Left lung (tissue), 10 donors: ENCODE results near the gene EVA1A. TPM values are rescaled to one million over a fixed set of nuclear protein-coding genes. Genes with fewer than 3 reads are reported as not detected.

Experiments
- ATAC-seq: fragments of 200-7000 bp; cut with Tn5 transposase; one replicate; pipeline ENCODE4 v1.9.1; 2020; ENCODE audit warnings: moderate library complexity
- DNase-seq, 4 donors: peaks; one replicate each; pipeline ENCODE4 v3.0.0-alpha.2; 2013 to 2020
- H3K27ac ChIP-seq, 2 donors: fragments of 200-600 bp; sonication (generic) in 1 of 2; one replicate each; pipeline versions ENCODE4 v1.5.0 to v1.8.0; 2020 to 2021
- H3K27me3 ChIP-seq, 2 donors: fragments of 200-600 bp; sonication (generic) in 1 of 2; one replicate each; pipeline versions ENCODE4 v1.5.0 to v1.8.0; 2020 to 2021
- H3K36me3 ChIP-seq, 2 donors: fragments of 200-600 bp; sonication (generic) in 1 of 2; one replicate each; pipeline versions ENCODE4 v1.5.0 to v1.8.0; 2020 to 2021
- H3K4me1 ChIP-seq, 2 donors: fragments of 200-600 bp; one replicate each; pipeline ENCODE4 v1.8.0; 2021
- H3K4me3 ChIP-seq, 2 donors: fragments of 200-600 bp; sonication (generic) in 1 of 2; one replicate each; pipeline versions ENCODE4 v1.5.0 to v1.8.0; 2020 to 2021; ENCODE audit warnings: mild to moderate bottlenecking in 1 of 2
- H3K9me3 ChIP-seq, 2 donors: fragments of 200-600 bp; sonication (generic) in 1 of 2; one replicate each; pipeline versions ENCODE4 v1.5.0 to v1.8.0; 2020 to 2021
- intact Hi-C, 2 donors: fragments of 100-400 bp; cut with DNase I; formaldehyde crosslinking; loops; one replicate each; pipeline versions ENCODE4 v1.11.2 to v1.14.2; 2022
- polyA plus RNA-seq, 6 donors: library from polyadenylated mRNA; unstranded; fragments of 120-200 nt; gene quantifications; one replicate each; pipeline ENCODE4 v1.2.1, GENCODE V29; 2013; ENCODE audit not compliant: insufficient read length in 6 of 6
- total RNA-seq, 2 donors: library from RNA; stranded (reverse); fragmentation: NEBNext Ultra II Directional; extraction: Animal tissue kit (Norgen Biotek cat#: 25700); gene quantifications; one replicate each; pipeline ENCODE4 v1.2.1, GENCODE V29; 2021
- TF ChIP-seq, protein P1 (sequence below), 2 donors: fragments of 200-600 bp; sonication (generic) in 1 of 2; IDR thresholded peaks; one replicate each; pipeline versions ENCODE4 v1.5.0 to v1.8.0; 2021; ENCODE audit warnings: antibody characterized with exemption in 2 of 2
- donor health status: DM: no; HTN: yes; CAD: no.
- donor health status: DM: no; HTN: no; CAD: no.

The EVA1A gene
- total and polyA plus RNA-seq, 8 donors = 23.2 to 54.7 (median 34.2) TPM

DNA sequence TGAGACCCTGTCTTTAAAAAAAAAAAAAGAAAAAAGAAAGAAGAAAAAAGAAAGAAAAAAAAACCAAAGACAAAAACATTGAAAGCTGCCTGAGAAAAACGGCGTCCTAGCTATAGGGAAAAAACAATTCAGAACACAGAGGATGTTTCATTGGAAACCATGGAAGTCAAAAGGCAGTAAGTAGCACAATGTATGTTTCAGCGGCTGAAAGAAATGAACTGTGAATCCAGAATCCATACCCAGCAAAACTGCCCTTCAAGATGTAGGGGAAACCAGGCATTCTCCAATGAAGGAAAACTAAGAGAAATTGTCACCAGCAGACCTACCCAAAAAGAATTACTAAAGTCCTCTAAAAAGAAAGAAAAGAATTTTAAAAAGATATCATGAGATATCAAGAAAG is 27.6 kb downstream of the EVA1A start:
- Histone ChIP-seq H3K27me3 (no peaks in the 10 kb centered on the region), H3K4me1 (no peaks in the 10 kb centered on the region), H3K27ac (no peak overlapping the region), H3K4me3 (no peak overlapping the region), H3K36me3 (no peaks in the 10 kb centered on the region), H3K9me3 (no peaks in the 10 kb centered on the region)
- intact Hi-C loops = no loop called here
- ATAC-seq = no peak
- TF ChIP-seq, protein P1, sequence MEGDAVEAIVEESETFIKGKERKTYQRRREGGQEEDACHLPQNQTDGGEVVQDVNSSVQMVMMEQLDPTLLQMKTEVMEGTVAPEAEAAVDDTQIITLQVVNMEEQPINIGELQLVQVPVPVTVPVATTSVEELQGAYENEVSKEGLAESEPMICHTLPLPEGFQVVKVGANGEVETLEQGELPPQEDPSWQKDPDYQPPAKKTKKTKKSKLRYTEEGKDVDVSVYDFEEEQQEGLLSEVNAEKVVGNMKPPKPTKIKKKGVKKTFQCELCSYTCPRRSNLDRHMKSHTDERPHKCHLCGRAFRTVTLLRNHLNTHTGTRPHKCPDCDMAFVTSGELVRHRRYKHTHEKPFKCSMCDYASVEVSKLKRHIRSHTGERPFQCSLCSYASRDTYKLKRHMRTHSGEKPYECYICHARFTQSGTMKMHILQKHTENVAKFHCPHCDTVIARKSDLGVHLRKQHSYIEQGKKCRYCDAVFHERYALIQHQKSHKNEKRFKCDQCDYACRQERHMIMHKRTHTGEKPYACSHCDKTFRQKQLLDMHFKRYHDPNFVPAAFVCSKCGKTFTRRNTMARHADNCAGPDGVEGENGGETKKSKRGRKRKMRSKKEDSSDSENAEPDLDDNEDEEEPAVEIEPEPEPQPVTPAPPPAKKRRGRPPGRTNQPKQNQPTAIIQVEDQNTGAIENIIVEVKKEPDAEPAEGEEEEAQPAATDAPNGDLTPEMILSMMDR (IDR thresholded peaks at IDR 0.05) = no peak
- no peak for DNase-seq

DNA sequence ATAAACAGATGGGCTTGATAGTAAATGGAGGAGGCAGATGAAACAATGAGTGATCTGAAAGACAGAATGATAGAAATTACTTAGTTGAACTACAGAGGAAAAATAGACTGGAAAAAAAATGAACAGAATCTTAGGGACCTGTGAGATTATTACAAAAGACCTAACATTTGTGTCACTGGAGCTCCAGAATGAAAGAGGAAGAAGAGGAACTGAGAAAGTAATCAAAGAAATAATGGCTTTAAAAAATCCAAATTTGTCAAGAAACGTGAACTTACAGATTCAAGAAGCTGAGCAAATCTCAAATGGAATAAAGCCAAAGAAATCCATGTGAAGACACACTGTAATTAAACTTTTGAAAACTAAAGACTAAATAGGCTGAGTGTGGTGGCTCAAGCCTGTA is 28.3 kb downstream of the EVA1A start:
- ATAC-seq (no peak), DNase-seq (no peak)
- intact Hi-C loops = no loop called here
- no peaks in the 10 kb centered on the region for H3K36me3 ChIP-seq
- no peaks in the 10 kb centered on the region for H3K9me3 ChIP-seq
- no peaks in the 10 kb centered on the region for H3K4me1 ChIP-seq
- no peak overlapping the region for H3K27ac ChIP-seq
- no peaks in the 10 kb centered on the region for H3K27me3 ChIP-seq
- no peak overlapping the region for H3K4me3 ChIP-seq
- TF ChIP-seq, protein P1 (IDR thresholded peaks at IDR 0.05) = no peak

DNA sequence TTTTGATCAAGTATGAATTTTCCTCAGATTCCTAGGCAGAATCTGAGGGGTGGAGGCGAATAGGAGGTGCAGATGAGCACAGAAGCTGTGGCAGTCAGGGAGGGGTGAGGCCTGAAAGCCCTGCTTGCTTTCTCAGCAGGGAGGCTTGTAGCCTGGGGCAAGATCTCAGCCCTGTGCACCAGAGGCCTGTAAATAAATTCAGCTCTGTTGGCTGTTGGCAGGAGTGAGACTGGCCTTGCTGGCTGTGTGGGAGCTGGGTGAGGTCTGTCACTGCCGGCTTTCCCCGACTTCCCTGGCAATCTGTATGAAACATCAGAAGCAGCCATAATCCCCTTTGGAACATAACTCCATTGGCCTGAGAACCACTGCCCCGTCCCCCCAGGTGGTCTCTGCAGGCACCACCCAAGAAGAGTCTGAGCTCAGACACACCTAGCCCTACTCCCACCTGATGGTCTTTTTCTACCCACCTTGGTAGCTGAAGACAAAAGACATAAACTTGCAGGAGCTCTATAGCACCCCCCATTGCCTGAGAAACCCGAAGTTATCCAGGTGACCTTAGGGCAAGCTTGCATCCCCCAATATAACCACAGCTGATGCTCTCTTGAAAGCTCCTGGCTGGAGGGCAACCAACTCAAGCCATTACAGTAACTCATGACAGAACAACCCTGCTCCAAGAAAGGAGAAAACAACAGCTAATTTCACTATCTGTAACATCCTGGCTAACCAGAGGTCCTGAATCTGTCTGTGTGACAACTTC is 32.3 kb downstream of the EVA1A start:
- H3K4me3 ChIP-seq = no peak overlapping the region
- H3K36me3 ChIP-seq = no peaks in the 10 kb centered on the region
- H3K27me3 ChIP-seq = no peaks in the 10 kb centered on the region
- H3K4me1 ChIP-seq = no peaks in the 10 kb centered on the region
- DNase-seq (no peak), ATAC-seq (no peak)
- no peak overlapping the region for H3K27ac ChIP-seq
- intact Hi-C loops = no loop called here
- TF ChIP-seq, protein P1 (IDR thresholded peaks at IDR 0.05) = no peak
- no peaks in the 10 kb centered on the region for H3K9me3 ChIP-seq

DNA sequence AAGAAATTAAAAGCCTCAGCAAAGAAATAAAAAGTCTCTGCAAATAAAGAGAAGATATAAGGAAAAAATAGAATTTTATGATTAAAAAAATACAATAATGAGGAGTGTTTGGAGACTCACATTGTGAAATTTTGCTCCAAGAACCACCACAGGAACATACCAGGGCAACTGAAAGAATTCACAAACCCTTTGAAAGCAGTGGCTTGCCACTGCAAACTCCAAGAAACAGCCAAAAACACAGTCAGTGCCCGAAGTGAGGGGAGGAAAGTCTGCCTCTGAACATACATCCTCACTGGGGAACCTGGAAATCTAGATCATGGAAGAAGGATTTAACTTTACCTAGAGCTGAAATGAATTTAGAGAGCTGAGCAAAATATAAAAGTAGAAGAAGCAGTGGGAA is 33.1 kb downstream of the EVA1A start:
- Histone ChIP-seq H3K36me3 (no peaks in the 10 kb centered on the region), H3K27ac (no peak overlapping the region), H3K27me3 (no peaks in the 10 kb centered on the region), H3K4me1 (no peaks in the 10 kb centered on the region), H3K9me3 (no peaks in the 10 kb centered on the region), H3K4me3 (no peak overlapping the region)
- TF ChIP-seq, protein P1 (IDR thresholded peaks at IDR 0.05) = no peak
- DNase-seq (no peak), ATAC-seq (no peak)
- intact Hi-C loops = no loop called here

DNA sequence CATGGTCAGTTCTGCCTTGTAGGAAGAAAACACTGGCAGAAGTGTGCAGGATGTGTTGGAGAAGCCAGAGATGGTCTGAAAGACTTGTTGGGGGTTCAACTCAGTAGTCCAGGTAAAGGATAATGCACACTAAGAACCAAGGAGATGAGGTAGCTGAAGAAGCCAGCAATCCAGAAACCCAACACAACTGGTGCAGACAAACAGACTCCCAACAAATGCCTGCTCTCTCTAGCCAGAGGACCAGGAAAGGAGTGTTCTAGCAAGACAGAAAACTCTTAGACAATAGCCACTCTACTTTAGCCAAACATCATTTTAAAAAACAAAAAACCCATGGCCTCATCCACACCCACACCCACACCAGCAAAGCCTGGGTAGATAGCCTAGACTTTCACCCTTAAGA is 33.9 kb downstream of the EVA1A start:
- Histone ChIP-seq H3K4me1 (no peaks in the 10 kb centered on the region), H3K9me3 (no peaks in the 10 kb centered on the region), H3K27ac (no peak overlapping the region), H3K4me3 (no peak overlapping the region), H3K36me3 (no peaks in the 10 kb centered on the region), H3K27me3 (no peaks in the 10 kb centered on the region)
- no peak for ATAC-seq
- TF ChIP-seq, protein P1 (IDR thresholded peaks at IDR 0.05) = no peak
- DNase-seq = no peak
- intact Hi-C loops = no loop called here
